ENCODE results near the gene LST1.
"Not testable (repeated sequence)": the region's sequence is repeated elsewhere in the genome, so short reads cannot be mapped to it uniquely, and the experiment has no call there.

LST1 gene

GRCh38 chr6:31581434-31582229 lies 4.4 kb upstream of the LST1 start:
- no peak for DNase-seq

GRCh38 chr6:31582230-31582643 lies 3.8 kb upstream of the LST1 start, which contains the start of gene LTB:
Gene LTB, minus strand, starts transcription at chr6:31582424. Its CDS starts 7 bp downstream, at chr6:31582417.
- DNase-seq: no peak

DNA sequence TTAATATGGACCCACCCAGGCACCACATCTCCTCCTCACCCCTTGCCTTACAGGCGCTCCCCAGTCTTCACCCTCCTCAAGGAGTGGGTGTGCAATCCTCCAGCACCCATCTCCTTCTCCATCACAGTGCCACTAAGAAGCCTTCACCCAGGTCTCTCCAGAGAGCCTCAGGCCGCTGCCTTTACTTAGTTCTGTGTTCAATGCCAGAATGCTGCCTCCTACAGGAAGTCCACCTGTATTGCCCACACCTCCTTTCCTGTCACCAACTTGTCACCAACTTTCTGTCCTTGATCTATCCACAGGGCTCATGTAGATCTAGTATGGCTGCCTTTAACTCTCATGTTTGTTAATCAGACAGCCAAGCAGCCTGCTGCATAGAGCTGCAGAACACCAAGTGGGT lies 586 bp upstream of the LST1 start:
- DNase-seq: peak; percentile 73

DNA sequence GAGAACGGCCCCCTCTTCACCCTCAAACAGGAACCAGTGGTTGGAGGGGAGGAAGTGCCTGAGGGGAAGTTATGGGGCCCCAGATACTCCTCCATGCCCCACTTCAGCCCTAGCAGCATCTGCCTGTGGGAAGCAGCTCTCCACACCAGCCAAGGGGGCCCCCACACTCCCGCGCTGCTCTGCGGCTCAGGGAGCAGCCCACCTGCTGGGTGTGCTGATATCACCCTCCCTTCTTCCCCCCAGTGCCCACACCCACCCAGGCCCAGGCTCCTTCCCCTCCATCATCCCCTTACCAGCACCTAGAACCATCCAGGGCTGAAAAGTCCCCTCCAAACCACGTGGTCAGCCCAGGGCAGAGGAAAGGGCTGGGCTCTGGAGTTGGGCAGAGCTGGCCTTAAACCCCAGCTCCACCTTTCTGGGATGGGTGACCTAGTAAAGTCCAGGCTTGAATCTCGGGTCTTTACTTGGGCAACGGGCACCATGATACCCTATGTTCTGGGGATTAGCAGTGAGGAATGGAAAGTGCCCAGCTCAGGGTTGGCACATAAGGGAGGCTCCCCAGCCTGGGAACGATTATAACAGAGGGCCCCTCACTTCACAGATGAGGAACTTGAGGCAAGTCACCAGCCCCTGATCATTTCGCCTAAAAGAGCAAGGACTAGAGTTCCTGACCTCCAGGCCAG lies 663 bp downstream of the LST1 start:
- DNase-seq: peak; percentile 49

DNA sequence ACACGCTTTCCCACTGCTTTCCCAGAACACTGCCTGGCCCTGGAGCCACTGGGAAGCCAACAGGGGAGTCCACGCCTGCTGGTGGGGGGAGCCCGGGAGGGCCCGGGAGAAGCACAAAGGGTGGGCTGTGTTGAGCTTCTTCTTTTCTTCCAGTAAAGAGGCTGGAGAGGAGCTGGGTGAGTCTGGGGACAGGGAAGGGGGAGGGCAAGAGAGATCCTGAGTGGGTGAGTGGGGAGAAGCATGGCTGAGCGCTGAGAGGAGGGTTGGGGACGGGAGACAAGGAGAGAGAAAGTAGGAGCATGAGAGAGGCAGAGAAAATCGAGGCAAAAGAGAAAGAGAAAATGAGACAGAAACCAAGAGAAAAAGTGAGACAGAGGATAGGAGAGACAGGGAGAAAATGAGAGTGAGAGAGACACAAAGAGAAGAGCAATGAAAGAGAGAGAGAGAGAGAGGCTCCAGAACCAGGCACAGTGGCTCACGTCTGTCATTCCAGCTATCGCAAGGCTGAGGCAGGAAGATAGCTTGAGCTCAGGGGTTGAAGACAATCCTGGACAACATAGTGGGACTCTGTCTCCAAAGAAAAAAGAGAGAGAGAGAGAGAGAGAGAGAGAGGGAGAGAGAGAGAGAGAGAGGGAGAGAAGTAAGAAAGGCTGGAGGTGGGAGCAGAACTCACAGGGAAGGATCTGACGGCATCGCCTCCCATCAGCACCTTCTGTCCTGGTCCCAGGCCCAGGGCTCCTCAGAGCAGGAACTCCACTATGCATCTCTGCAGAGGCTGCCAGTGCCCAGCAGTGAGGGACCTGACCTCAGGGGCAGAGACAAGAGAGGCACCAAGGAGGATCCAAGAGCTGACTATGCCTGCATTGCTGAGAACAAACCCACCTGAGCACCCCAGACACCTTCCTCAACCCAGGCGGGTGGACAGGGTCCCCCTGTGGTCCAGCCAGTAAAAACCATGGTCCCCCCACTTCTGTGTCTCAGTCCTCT lies 2.0 kb downstream of the LST1 start:
- DNase-seq: no peak

DNA sequence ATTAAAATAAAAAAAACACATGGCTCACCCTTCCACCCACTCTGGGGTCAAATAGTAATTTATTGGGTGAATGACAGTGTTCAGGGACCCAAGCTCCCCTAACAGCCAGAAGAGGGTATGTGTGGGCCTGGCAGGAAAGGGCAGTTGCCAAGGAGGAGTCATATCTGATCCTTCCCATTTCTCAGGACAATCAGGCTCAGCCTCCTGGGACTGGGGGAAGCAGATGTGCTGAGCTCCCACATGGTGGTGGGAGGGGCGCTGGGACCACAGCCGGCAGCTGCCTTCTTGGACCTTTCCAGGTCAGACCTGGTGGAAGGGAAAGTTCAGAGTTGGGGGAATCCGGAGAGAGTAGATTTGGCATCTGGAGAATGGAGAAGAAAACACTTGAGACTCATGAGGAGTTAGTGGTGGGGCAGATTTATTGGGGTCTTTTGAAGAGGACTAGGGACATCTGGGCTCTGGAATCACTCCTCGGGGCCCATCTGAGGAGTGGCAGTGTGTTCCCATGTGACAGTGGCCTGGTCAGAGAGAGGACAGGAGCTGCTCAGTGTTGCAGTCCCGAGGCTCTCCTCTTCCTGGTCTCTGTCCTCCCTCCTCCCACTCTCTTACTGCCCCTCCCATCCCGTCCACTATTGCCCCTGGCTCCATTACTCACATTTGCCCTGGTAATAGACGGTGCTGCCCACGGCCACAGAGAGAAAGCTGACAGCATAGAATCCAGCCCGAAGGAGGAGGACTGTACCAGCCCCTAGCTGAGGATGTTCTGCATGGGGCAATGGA lies 3.0 kb downstream of the LST1 start:
- DNase-seq: no peak

DNA sequence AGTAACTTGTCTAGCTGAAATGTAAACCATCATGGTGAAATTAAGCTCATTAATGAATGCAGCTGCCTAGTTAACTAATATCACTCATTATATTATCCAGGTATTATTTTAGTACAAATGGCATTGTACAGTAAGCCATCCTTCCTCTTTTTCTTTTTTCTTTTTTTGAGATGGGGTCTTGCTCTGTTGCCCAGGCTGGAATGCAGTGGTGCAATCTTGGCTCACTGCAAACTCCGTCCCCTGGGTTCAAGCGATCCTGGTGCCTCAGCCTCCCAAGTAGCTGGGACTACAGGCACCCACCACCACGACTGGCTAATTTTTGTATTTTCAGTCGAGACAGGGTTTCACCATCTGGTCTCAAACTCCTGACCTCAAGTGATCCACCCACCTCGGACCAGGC lies 4.6 kb downstream of the LST1 start:
- DNase-seq: not testable (repeated sequence)

DNA sequence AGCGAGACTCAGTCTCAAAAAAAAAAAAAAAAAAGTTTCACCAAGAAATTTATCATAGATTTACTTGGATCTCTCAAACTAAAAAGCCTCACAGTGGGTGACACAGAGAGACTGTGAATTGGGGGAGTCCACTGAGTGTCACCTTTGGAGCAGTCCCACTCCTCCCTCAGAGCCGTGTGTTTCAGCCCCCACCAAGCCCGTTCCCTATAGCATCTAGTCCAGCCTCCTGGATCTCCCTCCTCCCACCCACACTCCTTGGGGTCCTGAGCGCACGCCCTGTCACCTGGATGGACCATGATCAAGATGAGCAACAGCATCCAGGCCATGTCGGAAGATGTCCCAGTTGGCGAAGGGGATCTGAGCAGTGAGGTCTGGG lies 6.3 kb downstream of the LST1 start:
- no peak for DNase-seq

GRCh38 chr6:31597006-31597405 lies 10.9 kb downstream of the LST1 start:
- DNase-seq: peak; percentile 82

- DNase-seq: no peak
Measured at GRCh38 chr6:31607317-31607716, 21.2 kb downstream of the LST1 start.

DNA sequence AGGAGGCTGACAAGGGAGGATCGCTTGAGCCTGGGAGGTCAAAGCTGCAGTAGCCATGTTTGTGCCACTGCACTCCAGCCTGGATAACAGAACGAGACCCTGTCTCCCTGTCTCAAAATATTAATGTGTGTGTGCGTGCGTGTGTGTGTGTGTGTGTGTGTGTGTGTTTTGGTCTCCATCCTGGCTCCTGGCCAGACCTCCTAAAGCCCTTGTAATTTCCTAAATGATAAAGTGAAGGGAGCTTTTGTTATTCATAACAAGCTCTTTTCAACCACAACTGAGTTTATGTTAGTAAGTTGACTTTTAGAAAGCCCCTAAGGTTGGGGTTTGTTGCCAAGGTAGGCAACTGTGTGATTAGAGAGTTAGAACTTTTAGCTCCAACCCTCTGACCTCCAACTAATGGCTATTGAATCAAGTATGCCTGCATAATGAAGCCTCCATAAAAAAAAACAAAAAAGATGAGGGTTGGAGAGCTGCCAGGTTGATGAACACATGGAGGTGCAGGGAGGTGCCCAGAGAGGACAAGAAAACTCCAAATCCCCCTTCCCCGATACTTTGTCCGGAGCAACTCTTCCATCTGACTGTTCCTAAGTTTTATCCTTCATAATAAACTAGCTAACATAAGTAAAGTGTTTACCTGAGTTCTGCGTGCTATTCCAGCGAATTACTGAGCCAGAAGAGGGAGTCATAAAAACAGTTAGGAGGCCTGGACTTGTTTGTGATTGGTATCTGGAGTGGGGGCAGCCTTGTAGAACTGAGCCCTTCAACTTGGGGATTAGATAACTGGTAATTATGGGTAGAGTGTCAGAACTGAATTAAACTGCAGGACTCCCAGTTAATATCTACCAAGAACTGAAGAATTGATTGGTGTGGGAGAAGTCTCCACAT lies 23.7 kb downstream of the LST1 start:
- peak; percentile 53 for DNase-seq

GRCh38 chr6:31610968-31611367 lies 24.9 kb downstream of the LST1 start:
- DNase-seq: no peak

GRCh38 chr6:31614075-31614619 lies 28.1 kb downstream of the LST1 start:
- DNase-seq: no peak

- peak; percentile 71 for DNase-seq
Measured at GRCh38 chr6:31614684-31615578, 28.9 kb downstream of the LST1 start, which contains the start of gene AIF1. Gene AIF1, plus strand, starts transcription at chr6:31615234. Its CDS starts 96 bp downstream, at chr6:31615330.

DNA sequence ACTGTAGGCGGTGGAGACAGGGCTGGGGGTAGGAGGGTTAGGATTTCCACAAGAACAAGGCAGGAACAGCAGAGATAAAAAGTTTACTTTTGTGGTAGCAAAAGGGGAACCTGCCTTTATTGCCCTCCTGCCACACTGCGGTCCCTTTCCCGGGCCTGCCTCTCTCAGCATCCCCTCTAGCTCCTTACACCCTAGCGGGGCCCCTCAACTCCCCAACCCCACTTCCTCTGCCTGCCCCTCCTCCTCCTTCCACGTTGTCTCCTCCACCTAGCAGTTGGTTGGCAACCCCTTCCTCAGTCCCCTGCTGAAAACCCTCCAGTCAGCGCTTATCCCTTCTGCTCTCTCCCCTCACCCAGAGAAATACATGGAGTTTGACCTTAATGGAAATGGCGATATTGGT lies 29.7 kb downstream of the LST1 start:
- DNase-seq: peak; percentile 84

DNA sequence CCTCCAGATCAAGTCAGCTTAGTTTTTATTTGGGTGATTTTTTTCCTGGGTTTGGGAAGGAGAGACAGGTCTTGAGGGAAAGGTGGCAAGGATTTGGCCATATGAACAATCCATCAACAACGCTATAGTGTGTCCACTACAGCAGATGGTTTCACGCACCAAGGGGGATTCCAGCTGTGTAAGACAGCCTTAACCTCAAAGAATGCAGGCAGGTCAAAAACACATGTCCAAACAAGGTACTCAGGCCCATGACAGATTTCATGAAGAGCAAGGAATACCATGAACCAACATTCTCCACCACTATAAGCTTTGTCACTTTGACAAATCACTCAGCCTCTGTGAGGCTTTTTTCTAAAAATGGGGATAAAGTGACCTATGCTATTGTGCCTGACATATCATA lies 30.9 kb downstream of the LST1 start:
- DNase-seq: no peak

DNA sequence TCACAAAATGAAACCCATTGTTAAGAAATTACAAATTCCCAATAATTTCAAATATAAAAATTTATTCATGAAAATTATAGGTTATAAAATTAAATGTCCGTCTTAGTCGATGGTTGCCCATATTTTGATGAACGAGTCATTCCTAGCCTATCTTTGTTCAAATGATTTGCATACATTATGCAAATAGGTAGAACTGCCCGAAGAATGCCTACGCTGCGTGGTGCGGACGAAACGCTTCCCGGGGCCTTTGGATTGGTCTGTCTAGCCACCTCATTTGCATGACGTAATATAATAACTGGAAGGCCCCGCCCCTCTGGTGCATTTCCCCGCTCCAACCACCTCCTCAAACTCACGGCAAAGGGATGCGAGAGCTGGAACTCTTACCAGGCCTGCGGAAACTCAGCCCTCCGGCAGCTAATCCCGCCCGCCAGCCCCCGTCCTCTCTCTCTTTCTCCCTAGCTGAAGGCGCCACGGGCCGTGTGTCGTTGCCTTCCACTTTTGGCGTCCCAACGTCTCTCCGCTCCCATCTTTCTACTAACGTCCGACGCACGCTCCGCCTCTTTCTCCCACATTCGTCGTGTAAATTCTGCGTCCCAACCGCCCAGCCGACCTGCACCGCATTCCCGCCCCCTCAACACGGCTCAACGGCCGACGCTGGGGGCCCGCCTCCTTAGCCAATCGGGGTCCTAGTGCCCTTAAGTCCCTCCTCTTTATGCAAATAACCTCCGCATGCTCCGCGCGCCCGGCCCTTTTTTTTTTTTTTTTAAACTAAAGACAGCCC lies 33.9 kb downstream of the LST1 start:
- DNase-seq: peak; percentile 100

DNA sequence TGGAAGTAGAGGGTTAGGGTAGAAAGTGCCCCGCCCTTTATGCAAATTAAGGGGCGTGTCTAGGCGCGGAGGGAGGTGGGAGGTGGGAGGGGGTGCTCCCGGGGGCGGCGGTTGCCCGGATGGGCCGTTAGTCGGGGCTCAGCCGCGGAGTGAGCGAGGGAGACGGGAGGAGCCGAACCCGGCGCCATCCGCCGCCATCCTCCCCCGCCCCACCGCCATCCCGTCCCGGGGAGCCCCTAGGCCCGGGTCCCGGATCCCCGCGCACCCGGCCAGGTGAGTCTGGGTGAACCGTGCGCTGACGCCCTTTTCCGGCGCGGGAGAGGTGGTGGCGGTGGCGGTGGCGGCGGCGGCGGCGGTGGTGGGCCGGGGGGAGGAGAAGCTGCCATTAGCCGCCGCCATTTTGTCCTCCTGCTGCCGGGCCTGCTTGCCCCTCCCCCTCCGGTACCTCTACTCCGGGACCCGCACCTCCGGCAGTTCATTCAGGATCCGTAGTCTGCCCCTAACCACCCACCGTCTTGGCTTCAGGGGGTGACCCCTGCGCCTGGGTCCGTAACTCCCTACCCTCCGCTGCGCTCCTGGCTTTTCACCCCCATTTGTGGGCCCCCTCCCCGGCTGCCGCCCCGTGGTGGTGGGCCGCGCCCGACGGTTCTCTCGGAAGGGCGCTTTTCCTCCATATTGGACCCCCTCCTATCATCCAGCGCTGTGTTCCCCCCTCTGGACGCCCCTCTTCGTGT lies 34.7 kb downstream of the LST1 start, which contains the start of gene PRRC2A:
TSS of gene PRRC2A (plus strand) at position 130 of the 734 bp plus-strand sequence. CDS start 2,075 bp downstream, outside the sequence.
- peak; percentile 93 for DNase-seq

Data from OCI-M1 (cell line).